Measurements from ENCODE around the gene MIF4GD.

Gene MIF4GD

GRCh38 chr17:75315541-75316243 is 44.7 kb upstream of the MIF4GD start:
- no peak for DNase-seq (ENCODE audit: low read depth)
- H3K4me3 ChIP-seq (ENCODE audit: low read length) = no peak overlapping the region
- no peak for TF ChIP-seq CTCF (conservative IDR thresholded peaks at IDR 0.05; ENCODE audit: low read depth, low read length)

GRCh38 chr17:75313941-75314551 is 43.0 kb upstream of the MIF4GD start:
- H3K4me3 ChIP-seq (ENCODE audit: low read length) = no peak overlapping the region
- no peak for TF ChIP-seq CTCF (conservative IDR thresholded peaks at IDR 0.05; ENCODE audit: low read depth, low read length)
- DNase-seq (ENCODE audit: low read depth) = no peak

- no peak for DNase-seq (ENCODE audit: low read depth)
- H3K4me3 ChIP-seq (ENCODE audit: low read length) = no peak overlapping the region
- no peak for TF ChIP-seq CTCF (conservative IDR thresholded peaks at IDR 0.05; ENCODE audit: low read depth, low read length)
Observed at GRCh38 chr17:75308732-75309629, 38.0 kb upstream of the MIF4GD start.

- TF ChIP-seq CTCF (conservative IDR thresholded peaks at IDR 0.05; ENCODE audit: low read depth, low read length) = no peak
- no peak overlapping the region for H3K4me3 ChIP-seq (ENCODE audit: low read length)
- DNase-seq (ENCODE audit: low read depth) = no peak
Observed at GRCh38 chr17:75307957-75308731, 37.1 kb upstream of the MIF4GD start.

GRCh38 chr17:75301502-75302206 is 30.6 kb upstream of the MIF4GD start:
- no peak overlapping the region for H3K4me3 ChIP-seq (ENCODE audit: low read length)
- DNase-seq (ENCODE audit: low read depth) = no peak
- TF ChIP-seq CTCF (conservative IDR thresholded peaks at IDR 0.05; ENCODE audit: low read depth, low read length) = no peak

GRCh38 chr17:75301049-75301448 is 30.0 kb upstream of the MIF4GD start:
- no peak overlapping the region for H3K4me3 ChIP-seq (ENCODE audit: low read length)
- TF ChIP-seq CTCF (conservative IDR thresholded peaks at IDR 0.05; ENCODE audit: low read depth, low read length) = no peak
- DNase-seq (ENCODE audit: low read depth) = no peak
